H1 (cell line): ENCODE data around the gene BSCL2. TPM values are rescaled to one million over a fixed set of nuclear protein-coding genes. Genes with fewer than 3 reads are reported as not detected.

Experiments used
- BRCA1 ChIP-seq: IDR thresholded peaks from 2 replicates; pipeline ENCODE4 v1.6.1; 2012; ENCODE audit warnings: low read depth, low read length, improper control_type of control experiment
- FOSL1 ChIP-seq: IDR thresholded peaks from 2 replicates; pipeline ENCODE4 v1.6.1; 2011; ENCODE audit warnings: mild to moderate bottlenecking, low read depth, low read length, moderate library complexity; ENCODE audit not compliant: insufficient read depth
- SIX5 ChIP-seq: IDR thresholded peaks from 2 replicates; pipeline ENCODE4 v1.6.1; 2011; ENCODE audit warnings: mild to moderate bottlenecking, low read depth, low read length
- SP1 ChIP-seq: IDR thresholded peaks from 2 replicates; pipeline ENCODE4 v1.6.1; 2011; ENCODE audit warnings: low read depth, low read length
- polyA plus RNA-seq, 7 experiments: library from polyadenylated mRNA; depleted of rRNA in 3 of 7; stranded (reverse) in 5 of 7; unstranded in 2 of 7; fragments of >200 nt in 5 of 7; fragments of 200-250 nt in 2 of 7; gene quantifications; 1 replicate in 5 of 7; 2 replicates in 1 of 7; 4 replicates in 1 of 7; pipeline versions ENCODE4 v1.2.1 to v1.2.3, GENCODE V29; 2011 to 2013; ENCODE audit warnings: missing spikeins in 2 of 7, mixed read lengths in 2 of 7
- total RNA-seq: library from RNA; stranded (reverse); fragmentation: NEBNext Ultra II Directional; extraction: Animal tissue kit (Norgen Biotek cat#: 25700); gene quantifications from 2 replicates; pipeline ENCODE4 v1.2.1, GENCODE V29; 2021

The BSCL2 gene
- total and polyA plus RNA-seq, 2 of the 8 experiments (the other 6 are each of a cell fraction or from before 2014, with no cell fraction given) = 59.5 to 264 TPM

- TF ChIP-seq BRCA1 = no peak
- TF ChIP-seq SP1 = no peak
- TF ChIP-seq FOSL1 = no peak
- TF ChIP-seq SIX5 = no peak
Observed at GRCh38 chr11:62688491-62688890, 18.7 kb downstream of the BSCL2 start (continued).
